ENCODE measurements around the gene HTR1A. TPM values are rescaled to one million over a fixed set of nuclear protein-coding genes. Genes with fewer than 3 reads are reported as not detected.

Gene HTR1A
- total and polyA plus RNA-seq, 2 of the 4 experiments (the other 2 are of a cell fraction), result not detected

DNA sequence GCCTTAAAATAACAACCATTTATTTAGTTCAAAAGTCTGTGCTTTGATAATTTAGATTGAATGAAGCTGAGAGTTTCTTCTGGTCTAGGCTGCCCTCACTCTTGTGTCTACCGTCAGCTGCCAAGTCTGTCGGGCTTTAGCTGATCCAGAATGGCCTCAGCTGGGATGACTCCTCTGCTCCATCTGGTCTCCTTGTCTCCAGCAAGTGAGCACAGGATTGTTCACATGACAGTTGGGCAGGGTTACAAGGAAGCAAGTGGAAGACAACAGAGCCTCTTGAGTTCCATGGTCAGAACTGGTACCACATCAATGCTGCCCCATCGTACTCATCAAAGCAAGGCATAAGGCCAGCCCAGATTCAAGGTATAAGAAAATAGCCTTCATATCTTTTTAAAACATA is 9.0 kb downstream of the HTR1A start:
- H2AFZ ChIP-seq (replicated peaks; ENCODE audit: low read length, poor library complexity), result no peak overlapping the region
- no peak overlapping the region for H2BK120ac ChIP-seq (ENCODE audit: low read depth, low read length)
- no peak overlapping the region for H3K4me3 ChIP-seq (ENCODE audit: insufficient read depth, low read depth, low read length)
- no peaks in the 10 kb centered on the region for H3K79me1 ChIP-seq (ENCODE audit: low read depth in 1 of 2, low read length in 2 of 2)
- no CpG with 5 or more reads among the region's 3 CpGs for WGBS, 2 experiments (ENCODE audit: extremely low coverage in 2 of 2, insufficient read length in 1 of 2)
- no peak overlapping the region for H3K4ac ChIP-seq (ENCODE audit: low read depth, low read length)
- no peak overlapping the region for H3K4me2 ChIP-seq (ENCODE audit: low read depth, low read length)
- intact Hi-C loops (cut with micrococcal nuclease), result no loop called here
- in situ Hi-C loops (cut with MboI; ENCODE audit: low sequenced_read_pairs), result no loop called here
- dilution Hi-C loops (cut with HindIII; ENCODE audit: low sequenced_read_pairs, unreplicated experiment), result no loop called here
- no peaks in the 10 kb centered on the region for H3K27me3 ChIP-seq (ENCODE audit: control insufficient read depth, insufficient read depth, low read length)
- TF ChIP-seq RCOR1 (IDR thresholded peaks at IDR 0.05; ENCODE audit: insufficient replicate concordance, low read length), result no peak
- no peak for TF ChIP-seq RFX5 (IDR thresholded peaks at IDR 0.05; ENCODE audit: low read depth, low read length)
- no peak for TF ChIP-seq MAZ (IDR thresholded peaks at IDR 0.05; ENCODE audit: borderline replicate concordance, low read depth, low read length)
- no peak for TF ChIP-seq MXI1 (IDR thresholded peaks at IDR 0.05; ENCODE audit: borderline replicate concordance, low read depth, low read length)
- TF ChIP-seq FOS (IDR thresholded peaks at IDR 0.05; ENCODE audit: low read depth, low read length), result no peak
- no peak for TF ChIP-seq CEBPB (IDR thresholded peaks at IDR 0.05; ENCODE audit: low read depth, low read length)
- TF ChIP-seq MAFK (IDR thresholded peaks at IDR 0.05; ENCODE audit: low read depth, low read length), result no peak
- TF ChIP-seq POLR2A (IDR thresholded peaks at IDR 0.05; ENCODE audit: low read depth, low read length), result no peak
- TF ChIP-seq, protein P1, sequence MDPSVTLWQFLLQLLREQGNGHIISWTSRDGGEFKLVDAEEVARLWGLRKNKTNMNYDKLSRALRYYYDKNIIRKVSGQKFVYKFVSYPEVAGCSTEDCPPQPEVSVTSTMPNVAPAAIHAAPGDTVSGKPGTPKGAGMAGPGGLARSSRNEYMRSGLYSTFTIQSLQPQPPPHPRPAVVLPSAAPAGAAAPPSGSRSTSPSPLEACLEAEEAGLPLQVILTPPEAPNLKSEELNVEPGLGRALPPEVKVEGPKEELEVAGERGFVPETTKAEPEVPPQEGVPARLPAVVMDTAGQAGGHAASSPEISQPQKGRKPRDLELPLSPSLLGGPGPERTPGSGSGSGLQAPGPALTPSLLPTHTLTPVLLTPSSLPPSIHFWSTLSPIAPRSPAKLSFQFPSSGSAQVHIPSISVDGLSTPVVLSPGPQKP (IDR thresholded peaks at IDR 0.05; ENCODE audit: borderline replicate concordance, low read depth, low read length), result no peak
- H3K9me3 ChIP-seq (ENCODE audit: control insufficient read depth, insufficient read depth, low read length), result peaks cover 7% of the 10 kb centered on the region; the same call in 1 of the 2 replicates
- ChIA-PET POLR2A (ENCODE audit: unreplicated experiment) (no interaction called here), CTCF (no interaction called here)
- H4K5ac ChIP-seq (ENCODE audit: low read depth, low read length), result no peak overlapping the region
- no TSS peak for BruUV-seq (replicated peaks)
- H3K9ac ChIP-seq (ENCODE audit: low read depth, low read length), result no peak overlapping the region
- no peak overlapping the region for H3K27ac ChIP-seq (ENCODE audit: insufficient read depth, low read length)
- H4K91ac ChIP-seq (ENCODE audit: insufficient read depth, low read depth, low read length), result no peak overlapping the region
- H3K4me1 ChIP-seq (ENCODE audit: control insufficient read depth, insufficient read depth, low read length), result no peaks in the 10 kb centered on the region
- H3K18ac ChIP-seq (ENCODE audit: low read depth, low read length), result no peak overlapping the region
- no peak overlapping the region for H2BK20ac ChIP-seq (ENCODE audit: low read depth, low read length)
- no peak overlapping the region for H4K8ac ChIP-seq (ENCODE audit: low read depth in 2 of 2, low read length in 2 of 2)
- ATAC-seq (ENCODE audit: low read depth) (no peak), DNase-seq (no peak)
- no peaks in the 10 kb centered on the region for H3K9me1 ChIP-seq (ENCODE audit: insufficient read depth, low read length)
- no peak overlapping the region for H2AK5ac ChIP-seq (ENCODE audit: low read depth, low read length)
- no peak overlapping the region for H2BK15ac ChIP-seq (ENCODE audit: low read depth, low read length)
- no peak overlapping the region for H3K14ac ChIP-seq (replicated peaks; ENCODE audit: low read depth, low read length)
- no peaks in the 10 kb centered on the region for H3K36me3 ChIP-seq (ENCODE audit: control insufficient read depth, insufficient read depth, low read length)
- H2BK5ac ChIP-seq (ENCODE audit: low read depth, low read length, poor library complexity, severe bottlenecking), result no peak overlapping the region
- H4K20me1 ChIP-seq (ENCODE audit: insufficient read depth, low read length), result no peaks in the 10 kb centered on the region
- H2AK9ac ChIP-seq (replicated peaks; ENCODE audit: low read depth, low read length, poor library complexity), result no peak overlapping the region
- no peak overlapping the region for H3K23ac ChIP-seq (ENCODE audit: low read depth, low read length)
- no peak overlapping the region for H3K56ac ChIP-seq (ENCODE audit: extremely low read depth, insufficient read depth, low read length)

Measured in IMR-90 (cell line).